Esophagus muscularis mucosa (tissue), 4 donors: ENCODE data around the gene WDR27. TPM values are rescaled to one million over a fixed set of nuclear protein-coding genes. Genes with fewer than 3 reads are reported as not detected.

ENCODE experiments used
- DNase-seq: peaks from one replicate; pipeline ENCODE4 v3.0.0-alpha.2; 2017; ENCODE audit errors: extremely low spot score
- H3K27ac ChIP-seq, 4 donors: fragments of 200-600 bp; sonication (generic); replicated peaks in 1 of 4; 1 replicate in 3 of 4; 2 replicates in 1 of 4; pipeline ENCODE4 v1.5.1; 2016 to 2019; ENCODE audit warnings: mild to moderate bottlenecking in 1 of 4
- H3K27me3 ChIP-seq, 4 donors: fragments of 200-600 bp; sonication (generic); one replicate each; pipeline versions ENCODE4 v1.5.1 to v1.6.0; 2016 to 2019
- H3K36me3 ChIP-seq, 4 donors: fragments of 200-600 bp; sonication (generic); one replicate each; pipeline ENCODE4 v1.5.1; 2016 to 2019
- H3K4me1 ChIP-seq, 4 donors: fragments of 200-600 bp; sonication (generic); one replicate each; pipeline ENCODE4 v1.5.1; 2016 to 2019
- H3K4me3 ChIP-seq, 4 donors: fragments of 200-600 bp; sonication (generic); 1 replicate in 2 of 4; 2 replicates in 2 of 4; pipeline ENCODE4 v1.5.1; 2016 to 2019; ENCODE audit warnings: mild to moderate bottlenecking in 4 of 4, moderate library complexity in 1 of 4
- H3K9me3 ChIP-seq, 4 donors: fragments of 200-600 bp; sonication (generic); 1 replicate in 3 of 4; 2 replicates in 1 of 4; pipeline ENCODE4 v1.5.1; 2016 to 2019
- EP300 ChIP-seq: sonication (generic); formaldehyde crosslinking; IDR thresholded peaks from one replicate; pipeline ENCODE4 v1.6.1; 2017; ENCODE audit warnings: antibody characterized with exemption
- POLR2A ChIP-seq: fragments of 450-650 bp; IDR thresholded peaks from one replicate; pipeline ENCODE4 v1.6.1; 2017; ENCODE audit warnings: antibody characterized with exemption, moderate library complexity, mild to moderate bottlenecking, low read depth
- POLR2AphosphoS5 ChIP-seq, 2 donors: sonication (generic); formaldehyde crosslinking; IDR thresholded peaks; one replicate each; pipeline ENCODE4 v1.6.1; 2017; ENCODE audit warnings: antibody characterized with exemption in 2 of 2
- WGBS: methylation state at CpG from one replicate; pipeline ENCODE4 v1.1.5; 2018; 5-methylcytosine and 5-hydroxymethylcytosine counted together
- intact Hi-C: fragments of 100-400 bp; cut with DNase I; formaldehyde crosslinking; loops from one replicate; pipeline ENCODE4 v1.15.1; 2023
- total RNA-seq, 4 donors: library from RNA; depleted of rRNA; stranded (reverse); fragments of >200 nt; gene quantifications; one replicate each; pipeline versions ENCODE4 v1.1.0 to v1.2.1, GENCODE V29; 2016
- TF ChIP-seq, protein P1 (sequence below), 3 experiments: fragments of 200-600 bp in 2 of 3; fragments of 450-650 bp in 1 of 3; sonication (generic) in 2 of 3; IDR thresholded peaks; one replicate each; pipeline ENCODE4 v1.5.1; 2017 to 2019; ENCODE audit warnings: antibody characterized with exemption in 3 of 3, mild to moderate bottlenecking in 2 of 3, moderate library complexity in 1 of 3

WDR27 gene
- total RNA-seq, 4 donors from 2014 or later: 9.3 to 18.4 (median 14.4) TPM

DNA sequence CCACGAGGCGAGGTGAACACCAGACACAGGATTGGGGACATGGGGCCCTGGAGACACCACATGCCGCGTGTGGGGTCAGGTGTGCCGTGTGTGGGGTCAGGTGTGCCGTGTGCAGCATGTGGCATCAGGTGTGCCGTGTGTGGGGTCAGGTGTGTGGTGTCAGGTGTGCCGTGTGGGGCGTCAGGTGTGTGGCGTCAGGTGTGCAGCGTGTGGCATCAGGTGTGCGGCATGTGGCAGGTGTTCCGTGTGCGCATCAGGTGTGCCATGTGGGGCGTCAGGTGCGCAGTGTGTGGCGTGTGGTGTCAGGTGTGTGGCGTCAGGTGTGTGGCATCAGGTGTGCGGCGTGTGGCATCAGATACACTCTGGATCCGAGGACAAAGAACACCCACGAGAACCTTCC, 77.9 kb downstream of the WDR27 start:
- TF ChIP-seq POLR2AphosphoS5 (IDR thresholded peaks at IDR 0.05) (no peak), EP300 (no peak), POLR2A (no peak)
- TF ChIP-seq, protein P1, sequence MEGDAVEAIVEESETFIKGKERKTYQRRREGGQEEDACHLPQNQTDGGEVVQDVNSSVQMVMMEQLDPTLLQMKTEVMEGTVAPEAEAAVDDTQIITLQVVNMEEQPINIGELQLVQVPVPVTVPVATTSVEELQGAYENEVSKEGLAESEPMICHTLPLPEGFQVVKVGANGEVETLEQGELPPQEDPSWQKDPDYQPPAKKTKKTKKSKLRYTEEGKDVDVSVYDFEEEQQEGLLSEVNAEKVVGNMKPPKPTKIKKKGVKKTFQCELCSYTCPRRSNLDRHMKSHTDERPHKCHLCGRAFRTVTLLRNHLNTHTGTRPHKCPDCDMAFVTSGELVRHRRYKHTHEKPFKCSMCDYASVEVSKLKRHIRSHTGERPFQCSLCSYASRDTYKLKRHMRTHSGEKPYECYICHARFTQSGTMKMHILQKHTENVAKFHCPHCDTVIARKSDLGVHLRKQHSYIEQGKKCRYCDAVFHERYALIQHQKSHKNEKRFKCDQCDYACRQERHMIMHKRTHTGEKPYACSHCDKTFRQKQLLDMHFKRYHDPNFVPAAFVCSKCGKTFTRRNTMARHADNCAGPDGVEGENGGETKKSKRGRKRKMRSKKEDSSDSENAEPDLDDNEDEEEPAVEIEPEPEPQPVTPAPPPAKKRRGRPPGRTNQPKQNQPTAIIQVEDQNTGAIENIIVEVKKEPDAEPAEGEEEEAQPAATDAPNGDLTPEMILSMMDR (IDR thresholded peaks at IDR 0.05): no peak
- Histone ChIP-seq H3K4me1 (no peaks in the 10 kb centered on the region), H3K27me3 (no peaks in the 10 kb centered on the region), H3K9me3 (no peaks in the 10 kb centered on the region), H3K4me3 (no peak overlapping the region), H3K27ac (no peak overlapping the region), H3K36me3 (peaks cover 5 to 46% (median 25%) of the 10 kb centered on the region in 4 donors)
- WGBS: 95% methylated on average over 22 of the region's 22 CpGs
- intact Hi-C loops: no loop called here
- no peak for DNase-seq

DNA sequence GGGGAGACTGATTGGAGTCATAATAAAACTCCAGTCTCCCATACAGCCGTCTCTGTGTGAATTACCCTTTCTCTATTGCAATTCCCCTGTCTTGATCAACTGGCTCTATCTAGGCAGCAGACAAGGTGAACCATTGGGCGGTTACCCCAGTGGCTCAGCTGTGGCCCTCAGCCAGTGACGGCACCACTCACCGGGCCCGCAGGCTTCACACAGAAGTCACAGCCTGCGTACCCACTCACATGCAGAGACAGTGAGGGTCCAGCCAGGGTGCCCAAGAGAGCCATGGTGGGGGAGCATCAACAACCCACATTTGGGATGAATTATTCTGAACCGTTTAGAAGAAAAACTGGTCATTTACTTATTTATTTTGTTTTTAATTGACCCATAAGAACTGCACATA, 78.5 kb downstream of the WDR27 start:
- 97% methylated on average over 6 of the region's 7 CpGs for WGBS
- H3K27me3 ChIP-seq: no peaks in the 10 kb centered on the region
- no peaks in the 10 kb centered on the region for H3K9me3 ChIP-seq
- TF ChIP-seq POLR2A: no peak
- TF ChIP-seq, protein P1 (IDR thresholded peaks at IDR 0.05): no peak
- TF ChIP-seq POLR2AphosphoS5 (IDR thresholded peaks at IDR 0.05): no peak
- TF ChIP-seq EP300: no peak
- intact Hi-C loops: no loop called here
- H3K27ac ChIP-seq: no peak overlapping the region
- H3K4me1 ChIP-seq: no peaks in the 10 kb centered on the region
- no peak overlapping the region for H3K4me3 ChIP-seq
- peaks cover 5 to 46% (median 25%) of the 10 kb centered on the region in 4 donors for H3K36me3 ChIP-seq
- no peak for DNase-seq

DNA sequence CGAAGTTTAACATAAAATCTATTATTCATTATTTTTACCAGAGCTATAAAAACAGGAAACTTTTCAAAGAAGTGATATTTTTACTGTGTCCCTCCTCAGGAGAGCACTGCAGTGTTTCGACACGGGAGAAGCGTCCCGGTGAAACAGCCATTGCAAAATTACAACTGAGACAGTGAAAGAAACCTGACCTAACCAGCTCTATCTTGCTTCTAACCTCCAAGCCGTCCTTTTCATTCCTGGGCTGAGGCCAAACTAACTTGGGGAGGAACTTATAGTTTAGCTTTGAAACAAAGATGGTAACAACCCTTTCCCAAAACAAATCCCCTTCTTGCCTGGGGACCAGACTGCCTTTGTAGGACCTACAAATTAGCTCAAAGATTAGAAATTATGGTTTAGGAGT, 79.2 kb downstream of the WDR27 start:
- Histone ChIP-seq H3K4me1 (no peaks in the 10 kb centered on the region), H3K27ac (no peak overlapping the region), H3K36me3 (peaks cover 5 to 39% (median 22%) of the 10 kb centered on the region in 4 donors), H3K4me3 (no peak overlapping the region), H3K27me3 (no peaks in the 10 kb centered on the region), H3K9me3 (no peaks in the 10 kb centered on the region)
- intact Hi-C loops: no loop called here
- no peak for DNase-seq
- TF ChIP-seq, protein P1 (IDR thresholded peaks at IDR 0.05): no peak
- TF ChIP-seq POLR2A (no peak), POLR2AphosphoS5 (IDR thresholded peaks at IDR 0.05) (no peak), EP300 (no peak)
- WGBS: 90% methylated on average over 6 of the region's 6 CpGs

DNA sequence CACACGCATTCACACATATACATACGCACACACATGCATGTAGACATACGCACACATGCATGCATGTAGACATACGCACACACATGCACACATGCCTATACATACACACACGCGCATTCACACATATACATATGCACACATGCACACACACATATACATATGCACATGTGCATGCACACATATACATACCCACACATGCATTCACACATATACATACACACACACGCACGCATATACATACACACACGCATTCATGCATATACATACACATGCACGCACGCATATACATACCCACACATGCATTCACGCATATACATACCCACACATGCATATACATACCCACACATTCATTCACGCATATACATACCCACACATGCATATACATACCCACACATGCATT, 80.5 kb downstream of the WDR27 start:
- DNase-seq: no peak
- TF ChIP-seq POLR2AphosphoS5 (IDR thresholded peaks at IDR 0.05) (no peak), POLR2A (no peak), EP300 (no peak)
- TF ChIP-seq, protein P1 (IDR thresholded peaks at IDR 0.05): no peak
- Histone ChIP-seq H3K27ac (no peak overlapping the region), H3K4me3 (no peak overlapping the region), H3K27me3 (no peaks in the 10 kb centered on the region), H3K36me3 (peaks cover 5 to 27% (median 15%) of the 10 kb centered on the region in 4 donors), H3K9me3 (no peaks in the 10 kb centered on the region), H3K4me1 (no peaks in the 10 kb centered on the region)
- 87% methylated on average over 13 of the region's 13 CpGs for WGBS
- intact Hi-C loops: no loop called here
